Suprapubic skin (tissue), 3 donors: Measurements from ENCODE around the gene OR51B4.

ENCODE experiments used
- CTCF ChIP-seq, 2 donors: fragments of 200-600 bp in 1 of 2; fragments of 450-650 bp in 1 of 2; sonication (generic) in 1 of 2; IDR thresholded peaks; one replicate each; pipeline ENCODE4 v1.5.1; 2016 to 2019; ENCODE audit warnings: antibody characterized with exemption in 2 of 2, mild to moderate bottlenecking in 1 of 2, moderate library complexity in 1 of 2
- POLR2AphosphoS5 ChIP-seq, 3 donors: sonication (generic); formaldehyde crosslinking; IDR thresholded peaks; one replicate each; pipeline ENCODE4 v1.6.1; 2017; ENCODE audit warnings: antibody characterized with exemption in 3 of 3

GRCh38 chr11:5276697-5277096, 25.0 kb downstream of the OR51B4 start:
- TF ChIP-seq POLR2AphosphoS5 (IDR thresholded peaks at IDR 0.05) (no peak), CTCF (IDR thresholded peaks at IDR 0.05) (no peak)
